ENCODE data around the gene BAX. TPM values are rescaled to one million over a fixed set of nuclear protein-coding genes. Genes with fewer than 3 reads are reported as not detected.
A peak's percentile ranks its signal among the peaks of the same experiment; 100 is the strongest.

Gene BAX
- total and polyA plus RNA-seq, 2 of the 13 experiments (the other 11 are each of a cell fraction or from before 2014, with no cell fraction given): 139 to 176 TPM

- Histone ChIP-seq H3K79me2 (ENCODE audit: insufficient read depth, low read length) (peaks cover 5% of the 10 kb centered on the region), H3K4me2 (ENCODE audit: low read depth, low read length) (no peak overlapping the region), H2AFZ (ENCODE audit: low read length) (no peak overlapping the region), H3K36me3 (replicated peaks in 1 of 2; ENCODE audit: control insufficient read depth in 1 of 2, insufficient read depth in 2 of 2, low read length in 2 of 2) (peaks cover 10 to 32% of the 10 kb centered on the region in 2 experiments; a peak in 4 of 5 replicates), H3K9ac (ENCODE audit: insufficient read depth, low read depth, low read length) (no peak overlapping the region), H3K27ac (ENCODE audit: extremely low read length, insufficient read depth, low read length) (no peak overlapping the region), H3K9me3 (ENCODE audit: low read length) (no peaks in the 10 kb centered on the region), H3K27me3 (ENCODE audit: control insufficient read depth in 1 of 2, insufficient read depth in 2 of 2, low read length in 2 of 2) (no peaks in the 10 kb centered on the region), H3K4me3 (replicated peaks in 1 of 3; ENCODE audit: insufficient read depth in 1 of 3, low read depth in 2 of 3, low read length in 3 of 3) (no peak overlapping the region), H4K20me1 (ENCODE audit: insufficient read depth, low read length) (no peaks in the 10 kb centered on the region), H3K4me1 (ENCODE audit: insufficient read depth, low read length) (peaks cover 36% of the 10 kb centered on the region)
- WGBS (ENCODE audit: low lambda C conversion rate): 97% methylated on average over 10 of the region's 10 CpGs
- intact Hi-C loops (cut with micrococcal nuclease; ENCODE audit: unreplicated experiment): no loop called here
- CTCF ChIA-PET (ENCODE audit: low intra/inter-chr PET ratio, low total read pairs): no interaction called here
- POLR2A ChIA-PET: no interaction called here
- BruUV-seq (replicated peaks): no TSS peak
- ATAC-seq (no peak), DNase-seq (ENCODE audit: low spot score) (no peak), FAIRE-seq (no peak)
- in situ Hi-C loops (cut with HindIII; ENCODE audit: extremely low pct_ligation_motif_present, low pct_unique_long_range_greater_than_20kb): no loop called here
- no peak for TF ChIP-seq KLF13 (CRISPR knock-in tag; IDR thresholded peaks at IDR 0.05)
- TF ChIP-seq ZNF121 (CRISPR knock-in tag; IDR thresholded peaks at IDR 0.05): 0 out of 2 replicates have a peak, but pooled peaks have one; percentile 42
- TF ChIP-seq MAFK (conservative IDR thresholded peaks at IDR 0.05 in 1 of 2, IDR thresholded peaks at IDR 0.05 in 1 of 2; ENCODE audit: low read length in 2 of 2): no peak
- TF ChIP-seq ZNF644 (CRISPR knock-in tag; IDR thresholded peaks at IDR 0.05; ENCODE audit: low read depth): no peak
Measured at GRCh38 chr19:48906324-48906723, 48.4 kb upstream of the BAX start.

DNA sequence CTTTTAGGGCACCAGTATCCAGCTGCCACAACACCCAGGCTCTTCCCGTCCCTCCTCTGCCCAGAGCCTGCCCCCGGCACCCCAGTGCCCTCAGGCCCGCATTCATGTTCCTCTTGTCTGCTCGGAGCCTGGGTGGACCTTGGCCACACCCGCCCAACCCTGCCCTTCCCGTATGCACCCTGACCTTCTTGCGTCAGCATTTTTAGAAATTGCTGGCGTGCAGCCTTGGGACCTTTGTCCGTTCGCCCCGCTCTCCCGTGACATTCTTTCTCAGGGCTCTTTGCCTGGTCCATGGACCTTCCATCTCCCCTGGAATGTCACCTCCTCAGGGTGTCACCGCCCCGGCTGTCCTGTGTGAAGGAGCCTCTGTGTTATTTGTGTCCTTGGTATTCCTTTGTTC lies 47.0 kb upstream of the BAX start:
- Histone ChIP-seq H2AFZ (ENCODE audit: low read length) (no peak overlapping the region), H3K4me2 (ENCODE audit: low read depth, low read length) (peak overlapping the region; percentile 68), H4K20me1 (ENCODE audit: insufficient read depth, low read length) (no peaks in the 10 kb centered on the region), H3K27ac (ENCODE audit: extremely low read length, insufficient read depth, low read length) (peak overlapping the region; percentile 77), H3K36me3 (replicated peaks in 1 of 2; ENCODE audit: control insufficient read depth in 1 of 2, insufficient read depth in 2 of 2, low read length in 2 of 2) (peaks cover 11 to 44% of the 10 kb centered on the region in 2 experiments), H3K9ac (ENCODE audit: insufficient read depth, low read depth, low read length) (peak overlapping the region; percentile 40), H3K9me3 (ENCODE audit: low read length) (no peaks in the 10 kb centered on the region), H3K27me3 (ENCODE audit: control insufficient read depth in 1 of 2, insufficient read depth in 2 of 2, low read length in 2 of 2) (no peaks in the 10 kb centered on the region), H3K79me2 (ENCODE audit: insufficient read depth, low read length) (no peaks in the 10 kb centered on the region), H3K4me3 (replicated peaks in 1 of 3; ENCODE audit: insufficient read depth in 1 of 3, low read depth in 2 of 3, low read length in 3 of 3) (peak overlapping the region in 1 of 3 experiments; percentile 33; a peak in 2 of 6 replicates), H3K4me1 (ENCODE audit: insufficient read depth, low read length) (peaks cover 22% of the 10 kb centered on the region)
- in situ Hi-C loops (cut with HindIII; ENCODE audit: extremely low pct_ligation_motif_present, low pct_unique_long_range_greater_than_20kb): no loop called here
- DNase-seq (ENCODE audit: low spot score) (peak; percentile 83), FAIRE-seq (peak; percentile 93), ATAC-seq (peak; percentile 93)
- BruUV-seq (replicated peaks): no TSS peak
- POLR2A ChIA-PET: interaction anchor here (1.0 kb wide), 1 partner anchor 60 kb away, joined by 3 read pairs; no protein-coding TSS in a partner anchor
- intact Hi-C loops (cut with micrococcal nuclease; ENCODE audit: unreplicated experiment): loop anchor here (1.0 kb wide), 1 partner anchor 64 kb away; no protein-coding TSS in a partner anchor
- CTCF ChIA-PET (ENCODE audit: low intra/inter-chr PET ratio, low total read pairs): no interaction called here
- 2% methylated on average over 14 of the region's 14 CpGs for WGBS (ENCODE audit: low lambda C conversion rate)
- TF ChIP-seq ZNF749 (CRISPR knock-in tag; IDR thresholded peaks at IDR 0.05; ENCODE audit: borderline replicate concordance) (no peak), ZC3H13 (CRISPR knock-in tag; IDR thresholded peaks at IDR 0.05) (no peak), REST (IDR thresholded peaks at IDR 0.05; ENCODE audit: borderline replicate concordance in 1 of 2, low read depth in 1 of 2, low read length in 2 of 2) (no peak), RFXAP (CRISPR knock-in tag; IDR thresholded peaks at IDR 0.05; ENCODE audit: borderline replicate concordance) (no peak), TGIF2 (CRISPR knock-in tag; IDR thresholded peaks at IDR 0.05) (no peak), ZNF317 (CRISPR knock-in tag; IDR thresholded peaks at IDR 0.05) (no peak), SYNCRIP (IDR thresholded peaks at IDR 0.05; ENCODE audit: insufficient read depth, low read depth, low read length) (no peak), ZNF556 (CRISPR knock-in tag; IDR thresholded peaks at IDR 0.05; ENCODE audit: borderline replicate concordance) (no peak), ZNF704 (CRISPR knock-in tag; IDR thresholded peaks at IDR 0.05; ENCODE audit: borderline replicate concordance) (no peak), NFE2 (CRISPR knock-in tag; IDR thresholded peaks at IDR 0.05) (no peak), HNRNPK (IDR thresholded peaks at IDR 0.05; ENCODE audit: low read depth, low read length, poor library complexity, severe bottlenecking) (no peak)
